GM21390 (cell line): ENCODE data around the gene ZNF341.

Source experiments
- ATAC-seq: cut with Tn5 transposase; IDR thresholded peaks from one replicate; pipeline ENCODE4 v1.9.1; 2021; ENCODE audit not compliant: unreplicated experiment

Gene ZNF341

DNA sequence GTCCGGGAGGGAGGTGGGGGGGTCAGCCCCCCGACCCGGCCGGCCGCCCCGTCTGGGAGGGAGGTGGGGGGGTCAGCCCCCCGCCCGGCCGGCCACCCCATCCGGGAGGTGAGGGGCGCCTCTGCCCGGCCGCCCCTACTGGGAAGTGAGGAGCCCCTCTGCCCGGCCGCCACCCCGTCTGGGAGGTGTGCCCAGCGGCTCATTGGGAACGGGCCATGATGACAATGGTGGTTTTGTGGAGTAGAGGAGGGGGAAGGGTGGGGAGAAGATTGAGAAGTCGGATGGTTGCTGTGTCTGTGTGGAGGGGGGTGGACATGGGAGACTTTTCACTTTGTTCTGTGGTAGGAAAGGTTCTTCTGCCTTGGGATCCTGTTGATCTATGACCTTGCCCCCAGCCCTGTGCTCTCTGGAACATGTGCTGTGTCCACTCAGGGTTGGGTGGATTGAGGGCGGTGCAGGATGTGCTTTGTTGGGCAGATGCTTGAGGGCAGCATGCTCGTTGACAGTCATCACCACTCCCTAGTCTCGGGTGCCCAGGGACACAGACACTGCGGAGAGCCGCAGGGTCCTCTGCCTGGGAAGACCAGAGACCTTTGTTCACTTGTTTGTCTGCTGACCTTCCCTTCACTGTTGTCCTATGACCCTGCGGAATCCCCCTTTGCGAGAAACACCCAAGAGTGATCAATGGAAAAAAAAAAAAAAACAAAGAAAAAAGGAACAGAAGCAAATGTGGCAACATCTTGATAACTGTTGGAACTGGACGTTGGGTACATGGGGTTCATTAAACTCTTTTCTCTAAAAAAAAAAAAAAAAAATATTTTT, 30.0 kb upstream of the ZNF341 start:
- ATAC-seq = no peak

DNA sequence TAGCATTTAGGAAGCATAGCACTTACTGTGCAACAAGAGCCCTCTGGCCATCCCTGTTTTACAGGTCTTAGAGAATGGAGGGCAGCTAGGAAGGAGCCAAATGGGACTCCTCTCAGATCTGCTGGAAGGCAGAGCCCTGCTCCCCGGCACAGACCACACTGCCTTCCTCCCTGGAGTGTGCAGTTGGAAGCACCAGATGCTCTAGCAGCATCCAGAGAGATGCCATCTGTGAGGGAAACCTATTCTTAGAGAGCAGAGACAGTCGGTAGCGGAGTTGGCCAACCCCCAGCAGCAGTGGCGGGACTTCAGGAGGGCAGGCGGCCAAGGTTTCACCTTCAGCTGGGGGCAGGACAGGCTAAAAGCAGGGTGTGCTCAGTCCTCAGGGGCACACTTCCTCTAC, 28.9 kb upstream of the ZNF341 start:
- ATAC-seq = no peak

DNA sequence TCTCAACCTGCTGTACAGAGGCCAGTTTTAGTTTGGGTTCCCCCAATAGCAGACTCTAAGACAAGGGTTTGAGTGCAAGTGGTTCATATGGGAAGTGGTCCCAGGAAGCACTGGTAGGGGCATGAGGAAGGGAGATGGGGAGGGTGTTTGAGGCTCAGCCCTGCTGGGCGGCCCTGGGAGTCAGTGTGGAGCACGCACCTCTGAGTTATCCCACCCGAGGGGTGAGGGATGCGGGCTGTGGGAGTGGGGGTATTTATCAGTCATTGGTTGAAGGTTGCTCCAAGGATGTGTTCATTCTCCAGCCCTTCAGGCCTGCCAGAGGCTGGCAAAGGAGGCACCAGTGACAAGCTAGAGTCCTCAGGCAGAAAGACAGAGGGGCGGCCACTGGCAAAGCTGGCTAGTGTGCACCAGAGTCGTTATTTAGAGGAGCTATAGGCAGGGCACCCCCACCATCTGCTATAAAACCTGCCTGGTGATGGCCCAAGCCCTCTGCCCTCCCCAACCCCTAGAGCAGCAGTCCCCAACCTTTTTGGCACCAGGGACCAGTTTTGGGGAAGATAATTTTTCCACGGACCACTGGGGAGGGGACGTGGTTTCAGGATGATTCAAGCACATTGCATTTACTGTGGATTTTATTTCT, 28.2 kb upstream of the ZNF341 start:
- no peak for ATAC-seq

DNA sequence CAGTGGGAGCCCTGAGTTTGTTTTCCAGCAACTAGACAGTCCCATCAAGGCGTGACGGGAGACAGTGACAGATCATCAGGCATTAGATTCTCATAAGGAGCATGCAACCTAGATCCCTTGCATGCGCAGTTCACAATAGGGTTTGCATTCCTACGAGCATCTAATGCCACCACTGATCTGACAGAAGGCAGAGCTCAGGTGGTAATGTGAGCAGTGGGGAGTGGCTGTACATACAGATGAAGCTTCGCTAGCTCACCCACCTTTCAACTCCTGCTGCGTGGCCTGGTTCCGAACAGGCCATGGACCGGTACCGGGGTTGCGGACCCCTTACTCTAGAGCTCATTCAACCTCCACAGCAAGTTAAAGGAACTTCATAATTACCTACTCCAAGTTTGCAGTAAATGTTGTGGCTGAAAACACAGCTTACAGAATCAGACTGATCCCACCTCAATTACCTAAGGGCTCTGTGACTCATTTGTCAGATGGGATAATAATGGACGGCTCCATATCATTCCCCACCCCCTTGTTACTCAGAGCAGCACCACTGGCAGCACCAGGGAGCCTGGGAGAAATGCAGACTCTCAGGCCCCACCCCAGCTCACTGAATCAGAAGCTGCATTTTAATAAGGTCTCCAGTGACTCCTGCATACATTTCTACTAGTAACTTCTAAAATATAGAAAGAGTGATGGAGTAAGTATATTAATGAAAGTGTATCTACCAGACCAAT, 27.4 kb upstream of the ZNF341 start:
- no peak for ATAC-seq

DNA sequence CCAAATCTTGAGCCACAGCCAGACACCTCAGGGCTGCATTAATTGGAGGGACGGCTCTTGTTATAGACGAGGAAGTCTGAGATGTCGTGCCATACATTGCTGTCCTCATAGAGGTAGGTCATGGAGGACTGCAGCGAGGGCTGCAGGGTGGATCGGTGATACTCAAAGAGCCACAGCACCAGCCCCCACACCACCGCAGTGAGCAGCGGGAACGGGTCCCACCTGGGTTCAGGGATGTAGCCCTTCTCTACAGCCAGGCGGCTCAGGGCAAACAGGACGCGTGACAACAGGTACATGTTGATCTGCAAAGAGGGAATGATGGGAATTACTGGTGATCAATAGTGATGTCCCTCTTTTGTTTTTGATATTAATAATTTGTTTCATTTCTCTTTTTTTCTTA, 24.1 kb upstream of the ZNF341 start:
- ATAC-seq = no peak

DNA sequence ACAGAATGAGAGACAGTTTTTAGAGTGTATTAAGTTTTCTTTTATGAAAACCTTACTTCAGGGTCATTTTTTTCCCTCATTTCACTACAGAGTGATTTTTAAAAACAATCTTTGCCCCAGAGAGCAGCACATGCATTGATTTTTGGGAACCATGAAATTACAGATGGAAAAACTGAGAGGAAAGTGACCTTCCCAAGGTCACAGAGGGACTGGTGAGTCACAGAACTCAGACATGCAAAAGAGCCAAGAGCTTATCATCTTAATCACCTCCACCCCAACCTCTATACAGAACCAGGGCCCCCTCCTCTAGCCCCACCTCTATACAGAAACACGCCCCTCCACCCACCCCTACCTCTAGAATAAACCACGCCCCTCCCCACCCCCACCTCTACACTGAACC, 22.4 kb upstream of the ZNF341 start:
- no peak for ATAC-seq

DNA sequence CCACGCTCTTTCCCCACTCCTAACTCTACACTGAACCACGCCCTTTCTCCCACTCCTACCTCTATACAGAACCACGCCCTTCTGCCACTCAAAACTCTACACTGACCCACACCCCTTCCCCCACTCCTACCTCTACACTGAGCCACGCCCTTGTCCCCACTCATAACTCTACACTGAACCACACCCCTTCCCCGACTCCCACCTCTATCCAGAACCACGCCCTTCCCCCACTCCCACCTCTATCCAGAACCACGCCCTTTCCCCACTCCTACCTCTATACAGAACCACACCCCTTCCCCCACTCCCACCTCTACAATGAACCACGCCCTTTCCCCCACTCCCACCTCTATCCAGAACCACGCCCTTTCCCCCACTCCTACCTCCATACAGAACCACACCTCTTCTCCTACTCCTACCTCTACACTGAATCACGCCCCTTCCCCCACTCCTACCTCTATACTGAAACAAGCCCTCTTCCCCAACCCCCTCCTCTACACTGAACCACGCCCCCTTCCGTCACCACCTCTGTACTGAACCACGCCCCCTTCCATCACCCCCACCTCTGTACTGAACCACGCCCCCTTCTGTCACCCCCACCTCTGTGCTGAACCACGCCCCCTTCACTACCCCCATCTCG, 21.8 kb upstream of the ZNF341 start:
- no peak for ATAC-seq

DNA sequence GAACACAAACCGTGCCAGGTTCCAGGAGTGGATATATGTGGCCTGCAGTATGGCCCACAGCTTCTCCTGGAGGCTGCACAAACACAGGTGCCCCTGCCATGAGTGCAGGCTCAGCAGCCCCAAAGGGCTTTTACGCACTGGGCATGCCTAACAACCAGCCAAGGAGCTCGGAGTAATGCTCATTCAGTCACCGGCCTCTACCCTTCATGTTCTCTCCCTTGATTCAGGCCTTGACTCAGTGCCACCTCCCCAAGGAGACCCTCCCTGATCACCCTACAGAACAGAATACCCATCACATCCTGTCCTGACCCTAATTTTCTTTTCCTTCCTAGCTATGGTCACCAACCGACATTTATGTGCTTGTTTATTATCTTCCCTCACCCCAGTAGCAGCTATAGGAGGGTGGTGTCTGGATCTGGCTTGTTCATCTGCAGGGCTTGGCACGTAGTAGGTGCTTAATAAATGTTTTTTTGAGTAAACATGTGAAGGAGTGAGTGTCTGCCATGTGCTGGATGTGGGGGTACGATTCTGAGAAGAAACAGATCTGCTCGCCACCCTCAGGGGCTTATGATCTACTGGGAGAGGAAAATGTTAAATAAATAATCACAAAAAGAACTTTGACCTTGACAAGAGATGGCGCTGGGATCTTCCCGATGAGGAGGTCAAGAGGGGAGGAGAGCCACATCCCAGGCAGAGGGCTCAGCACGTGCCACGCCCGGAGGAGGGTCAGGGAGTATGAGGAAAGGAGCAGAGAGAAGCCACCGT, 20.9 kb upstream of the ZNF341 start:
- no peak for ATAC-seq

DNA sequence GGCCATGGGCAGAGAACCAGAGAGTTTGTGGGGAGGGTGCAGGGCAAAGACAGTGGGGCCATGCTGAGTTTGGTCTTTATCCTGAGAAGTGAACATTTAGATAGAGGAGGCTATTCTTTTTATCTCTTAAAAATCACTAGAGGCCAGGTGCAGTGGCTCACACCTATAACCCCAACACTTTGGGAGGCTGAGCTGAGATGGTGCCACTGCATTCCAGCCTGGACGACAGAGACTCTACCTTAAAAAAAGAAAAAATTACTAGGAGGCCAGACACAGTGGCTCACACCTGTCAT, 20.4 kb upstream of the ZNF341 start:
- ATAC-seq = no peak

DNA sequence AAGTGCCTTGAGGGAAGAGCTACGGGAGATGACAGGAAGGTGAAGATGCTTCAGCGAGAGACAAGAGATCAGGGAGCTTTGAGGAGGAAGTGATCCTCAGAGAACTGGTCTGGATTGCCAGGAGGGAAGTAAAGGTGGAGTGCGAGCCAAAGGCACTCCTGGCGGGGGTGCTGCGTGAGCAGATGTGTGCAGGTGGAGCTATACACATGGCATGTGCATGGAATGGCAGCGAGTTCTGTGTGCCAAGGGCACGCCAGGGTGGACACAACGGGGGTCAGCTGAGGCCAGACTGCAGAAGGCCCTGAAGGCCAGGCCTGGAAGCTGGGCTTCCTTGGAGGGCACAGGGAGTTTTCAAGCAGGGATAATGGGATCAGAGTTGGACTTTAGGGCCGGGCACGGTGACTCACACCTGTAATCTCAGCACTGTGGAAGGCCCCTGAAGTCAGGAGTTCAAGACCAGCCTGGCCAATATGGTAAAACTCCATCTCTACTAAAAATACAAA, 17.9 kb upstream of the ZNF341 start:
- ATAC-seq = no peak

DNA sequence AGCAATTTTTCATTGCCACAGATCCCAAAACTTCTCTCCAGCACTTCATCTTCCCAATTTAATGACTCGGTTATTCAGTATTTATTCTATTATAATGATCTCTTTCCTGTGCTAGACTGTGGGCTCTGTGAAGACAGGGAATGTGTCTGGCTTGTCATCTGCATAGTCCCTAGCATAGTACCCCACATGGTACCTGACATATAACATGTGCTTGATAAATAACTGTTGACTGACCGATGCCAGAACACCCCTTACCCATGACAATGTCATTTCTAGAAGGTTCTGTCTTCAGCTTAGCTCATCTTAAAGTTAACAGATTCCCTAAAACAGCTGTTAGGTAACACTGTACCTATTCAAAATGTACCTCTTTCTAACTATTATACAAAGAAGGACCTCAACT, 15.3 kb upstream of the ZNF341 start:
- no peak for ATAC-seq

DNA sequence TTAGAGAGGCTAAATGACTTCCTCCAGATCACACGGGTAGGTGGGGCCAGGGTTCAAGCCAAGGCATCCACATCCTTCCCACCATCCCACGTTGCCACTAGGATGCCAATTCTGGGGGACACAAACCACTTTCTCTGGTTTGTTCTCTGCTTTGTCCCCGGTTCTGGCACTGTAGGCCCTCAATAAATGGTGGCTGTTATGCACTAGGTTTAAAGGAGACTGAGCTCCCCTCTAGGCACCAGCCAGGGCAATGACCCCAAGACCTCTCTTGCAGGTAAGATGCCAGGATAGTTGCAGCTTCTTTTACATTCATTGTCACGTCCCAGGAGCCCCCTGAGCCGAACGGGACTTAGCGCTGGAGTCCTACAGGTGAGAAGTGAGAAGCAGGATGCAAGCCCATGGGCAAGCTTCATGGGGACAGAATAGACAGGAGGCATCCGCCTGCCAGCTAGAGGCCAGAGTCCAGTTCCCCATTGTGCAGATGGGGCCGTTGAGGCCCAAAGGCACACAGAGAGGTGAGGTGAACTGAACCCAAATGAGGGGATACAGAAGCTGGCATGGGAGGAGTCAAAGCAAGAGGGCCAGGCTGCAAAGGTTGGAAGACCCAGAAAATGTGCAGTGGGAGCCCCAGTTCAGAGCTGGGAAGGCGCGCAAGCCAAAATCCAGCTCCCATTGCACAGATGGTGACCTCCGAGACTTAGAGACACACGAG, 12.4 kb upstream of the ZNF341 start:
- ATAC-seq = no peak

DNA sequence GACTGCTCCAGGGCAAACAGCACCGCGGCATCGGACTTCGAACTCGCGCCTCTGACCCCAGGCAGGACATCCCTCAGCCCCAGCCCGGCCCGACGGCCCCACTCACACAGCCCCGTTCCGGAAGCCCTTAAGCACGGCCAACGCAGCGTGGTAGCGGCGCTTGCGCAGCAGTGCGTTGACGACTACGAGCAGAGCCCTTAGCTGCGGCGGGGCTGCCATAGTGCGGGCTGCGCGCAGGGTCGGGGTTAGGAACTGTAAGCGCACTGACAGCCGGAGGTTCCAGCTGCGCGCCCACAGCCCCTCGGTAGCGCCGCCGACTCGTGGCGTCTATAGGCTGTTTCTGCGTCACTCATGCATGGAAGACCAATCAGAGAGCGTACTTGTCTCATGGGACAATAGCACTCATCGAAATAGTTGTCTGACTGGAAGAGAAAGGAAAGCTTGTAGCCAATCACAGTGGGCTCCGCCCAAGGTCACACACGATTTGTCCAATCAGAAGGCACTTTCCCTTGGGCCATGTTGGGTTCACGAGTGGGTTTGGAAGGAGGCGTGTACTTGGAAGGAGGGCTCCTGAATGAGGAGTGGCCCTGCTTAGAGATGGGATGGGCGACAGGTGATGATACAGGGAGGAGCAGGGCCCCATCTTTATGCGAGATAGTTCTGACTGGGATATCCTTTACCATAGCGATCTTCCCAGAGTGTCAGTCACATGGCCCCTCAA, 11.6 kb upstream of the ZNF341 start, which contains the start of gene PXMP4:
TSS of gene PXMP4 (minus strand) at position 322 of the 721 bp plus-strand sequence. CDS start at position 219, 103 bp downstream.
- peak; percentile 96 for ATAC-seq

DNA sequence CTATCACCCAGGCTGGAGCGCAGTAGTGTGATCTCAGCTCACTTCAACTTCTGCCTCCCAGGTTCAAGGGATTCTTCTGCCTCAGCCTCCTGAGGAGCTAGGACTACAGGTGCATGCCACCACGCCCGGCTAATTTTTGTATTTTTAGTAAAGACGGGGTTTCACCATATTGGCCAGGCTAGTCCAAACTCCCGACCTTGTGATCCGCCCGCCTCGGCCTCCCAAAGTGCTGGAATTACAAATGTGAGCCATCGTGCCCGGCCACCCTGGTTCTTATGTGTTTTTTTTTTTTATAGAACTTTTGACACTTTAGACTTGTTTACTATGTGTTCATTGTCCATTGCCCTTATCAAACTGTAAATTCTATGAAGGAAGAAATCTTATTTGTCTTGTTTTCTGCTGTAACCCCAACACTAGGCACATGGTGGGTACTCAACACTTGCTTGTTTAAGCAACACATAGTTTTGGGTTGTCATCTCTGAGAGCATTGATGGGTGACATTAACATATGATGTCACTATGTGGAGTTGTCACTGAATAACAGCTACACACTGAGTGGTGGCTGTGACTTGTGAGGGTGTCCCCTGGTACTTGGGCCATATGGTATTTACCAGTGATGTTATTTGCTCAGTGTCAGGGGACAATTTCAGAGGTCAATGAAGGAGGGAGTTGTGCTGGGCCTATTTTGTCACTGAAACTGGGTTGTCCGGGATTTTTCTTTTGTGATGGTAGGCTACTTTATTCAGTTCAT, 10.2 kb upstream of the ZNF341 start:
- ATAC-seq = no peak

DNA sequence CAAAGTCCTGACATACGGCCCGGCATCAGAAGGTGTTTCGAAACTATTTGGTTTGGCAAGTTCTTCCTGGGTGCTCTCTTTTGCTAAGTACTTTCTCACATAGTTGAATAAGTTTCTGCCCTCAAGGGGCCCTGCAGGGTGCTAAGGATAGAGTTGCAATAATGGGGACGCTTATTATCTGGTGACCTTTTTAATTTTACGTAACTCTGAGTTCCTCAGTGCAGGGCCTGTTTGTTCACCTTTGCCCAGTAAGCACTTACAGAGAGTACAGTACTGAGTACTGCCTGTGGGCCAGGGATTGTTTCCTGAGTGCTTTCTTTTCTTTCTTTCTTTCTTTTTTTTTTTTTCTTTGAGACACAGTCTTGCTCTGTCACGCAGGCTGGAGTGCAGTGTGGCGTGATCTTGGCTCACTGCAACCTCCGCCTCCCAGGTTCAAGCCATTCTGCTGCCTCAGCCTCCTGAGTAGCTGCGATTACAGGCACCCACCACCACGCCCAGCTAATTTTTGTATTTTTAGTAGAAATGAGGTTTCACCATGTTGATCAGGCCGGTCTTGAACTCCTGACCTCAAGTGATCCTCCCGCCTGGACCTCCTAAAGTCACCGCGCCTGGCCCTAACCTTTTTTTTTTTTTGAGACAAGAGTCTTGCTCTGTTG, 7.2 kb upstream of the ZNF341 start:
- no peak for ATAC-seq

DNA sequence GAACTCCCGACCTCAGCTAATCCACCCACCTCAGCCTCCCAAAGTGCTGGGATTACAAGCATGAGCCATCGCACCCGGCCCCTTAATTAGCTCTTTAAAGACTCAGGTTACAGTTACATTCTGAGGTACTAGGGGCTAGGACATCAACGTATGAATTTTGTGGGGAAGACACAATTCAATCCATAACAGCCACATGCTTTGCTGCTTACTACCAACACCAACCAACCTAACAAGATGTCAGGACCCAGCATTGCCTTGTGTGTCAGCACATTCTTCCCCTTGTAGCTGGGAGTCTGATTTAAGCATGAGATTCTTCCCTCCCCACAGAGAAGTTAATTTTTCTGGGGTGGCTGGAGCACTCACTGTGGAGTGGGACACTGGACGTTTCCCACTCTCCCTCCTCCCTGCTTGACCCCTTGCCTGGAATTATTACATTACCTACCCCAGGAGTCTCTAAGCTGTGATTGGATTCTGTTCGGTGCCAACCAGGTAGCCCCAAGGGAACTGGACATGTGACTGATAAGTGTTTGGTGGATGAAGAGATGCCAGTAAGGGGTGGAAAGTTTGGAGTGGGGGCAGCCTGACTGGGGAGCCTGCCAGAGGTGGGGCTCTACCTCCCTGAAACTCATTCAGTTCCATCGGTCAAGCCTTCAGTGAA, 6.1 kb upstream of the ZNF341 start:
- no peak for ATAC-seq

DNA sequence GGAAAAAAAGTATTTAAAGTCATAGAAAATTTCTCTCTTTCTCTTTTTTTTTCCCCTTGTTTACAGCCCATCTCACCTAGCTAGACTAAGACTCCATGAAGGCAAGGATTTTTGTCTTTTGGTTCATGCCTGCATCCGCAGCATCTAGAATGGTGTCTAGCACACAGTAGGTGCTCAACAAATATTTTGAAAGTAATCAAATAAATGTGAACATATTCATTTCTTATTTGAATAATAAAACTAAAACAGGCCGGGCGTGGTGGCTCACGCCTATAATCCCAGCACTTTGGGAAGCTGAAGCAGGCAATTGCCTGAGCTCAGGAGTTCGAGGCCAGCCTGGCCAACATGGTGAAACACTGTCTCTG, 4.7 kb upstream of the ZNF341 start:
- no peak for ATAC-seq

DNA sequence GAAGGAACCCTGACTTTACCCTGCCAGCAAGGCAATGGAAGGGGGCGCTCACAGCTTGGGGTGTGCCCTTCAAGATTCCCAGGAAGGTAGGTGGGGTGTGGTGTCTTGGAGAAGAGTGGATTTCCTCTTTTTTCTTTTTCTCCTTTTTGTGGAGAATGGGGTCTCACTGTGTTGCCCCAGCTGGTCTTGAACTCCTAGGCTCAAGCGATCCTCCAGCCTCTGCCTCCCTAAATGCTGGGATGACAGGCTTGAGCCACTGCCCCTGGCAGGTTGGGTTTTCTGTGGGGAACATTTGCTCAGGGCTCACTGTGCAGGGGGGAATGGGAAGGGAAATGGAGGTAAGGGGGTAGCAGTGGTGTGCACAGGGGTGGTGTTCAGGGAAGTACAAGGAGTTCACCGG, 4.0 kb upstream of the ZNF341 start:
- ATAC-seq = no peak
